ENCODE data around the gene ARPP21. TPM values are rescaled to one million over a fixed set of nuclear protein-coding genes. Genes with fewer than 3 reads are reported as not detected.

ARPP21 gene
- total RNA-seq, 1 experiment from 2014 or later, result not detected

DNA sequence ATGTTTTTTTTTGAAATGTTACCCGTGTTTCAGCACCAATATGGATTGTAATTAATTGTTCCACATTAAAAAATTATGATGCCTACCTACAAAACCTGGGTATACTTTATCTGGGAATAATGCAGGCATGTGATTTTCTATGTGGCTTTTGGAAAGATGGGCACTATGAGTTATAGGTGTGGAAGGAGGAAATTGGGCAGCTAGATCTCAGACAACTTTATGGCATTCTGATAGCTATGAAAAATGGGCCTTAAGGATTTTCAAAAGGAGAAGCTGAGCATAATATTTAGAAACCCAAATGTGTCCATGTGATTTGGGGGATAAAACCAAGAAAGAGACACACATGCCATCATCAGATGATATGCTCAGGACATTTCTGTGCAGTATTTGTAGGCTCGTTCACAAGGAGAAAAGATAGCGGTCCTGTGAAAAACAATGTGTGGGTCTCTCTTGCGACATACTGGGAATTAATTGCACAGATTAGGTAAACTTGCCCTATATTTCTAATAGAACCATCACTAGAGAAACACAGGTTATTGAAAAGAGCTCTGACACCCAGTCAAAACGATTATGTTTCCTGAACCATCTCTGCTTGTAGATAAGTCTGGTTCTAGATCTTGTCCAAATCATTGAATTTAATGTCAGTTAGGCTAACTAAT lies 35.3 kb downstream of the ARPP21 start:
- no peak overlapping the region for H3K4me3 ChIP-seq
- no peaks in the 10 kb centered on the region for H3K27me3 ChIP-seq (replicated peaks)
- no peaks in the 10 kb centered on the region for H3K4me1 ChIP-seq (replicated peaks)
- no peaks in the 10 kb centered on the region for H3K36me3 ChIP-seq
- no peak overlapping the region for H3K27ac ChIP-seq
- no peaks in the 10 kb centered on the region for H3K9me3 ChIP-seq (replicated peaks)
- DNase-seq (ENCODE audit: low read depth in 1 of 2, low spot score in 2 of 2), result no peak

GRCh38 chr3:35675206-35675605 lies 35.9 kb downstream of the ARPP21 start:
- DNase-seq (ENCODE audit: low read depth in 1 of 2, low spot score in 2 of 2), result no peak
- no peaks in the 10 kb centered on the region for H3K27me3 ChIP-seq (replicated peaks)
- H3K9me3 ChIP-seq (replicated peaks), result no peaks in the 10 kb centered on the region

DNA sequence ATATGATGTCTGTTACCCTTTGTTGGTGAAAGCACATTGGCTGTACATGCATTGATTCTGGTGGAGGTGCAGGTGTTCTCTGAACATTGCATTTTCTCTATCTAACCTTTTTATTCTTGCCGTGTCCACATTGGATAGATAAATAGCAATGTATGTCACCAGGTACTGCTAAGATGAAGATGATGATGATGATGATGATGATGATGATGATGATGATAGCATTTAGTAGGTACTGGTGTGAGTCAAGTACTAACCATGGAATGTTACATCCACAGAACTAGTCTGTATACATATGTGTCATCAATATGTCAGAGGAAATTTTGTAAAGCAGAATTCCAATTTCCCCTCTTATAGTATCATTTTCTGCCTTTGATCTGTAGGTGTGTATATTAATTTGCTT lies 36.3 kb downstream of the ARPP21 start:
- H3K27me3 ChIP-seq (replicated peaks), result no peaks in the 10 kb centered on the region
- no peaks in the 10 kb centered on the region for H3K9me3 ChIP-seq (replicated peaks)
- H3K4me3 ChIP-seq, result no peak overlapping the region
- no peaks in the 10 kb centered on the region for H3K4me1 ChIP-seq (replicated peaks)
- H3K36me3 ChIP-seq, result no peaks in the 10 kb centered on the region
- no peak for DNase-seq (ENCODE audit: low read depth in 1 of 2, low spot score in 2 of 2)
- no peak overlapping the region for H3K27ac ChIP-seq

More at GRCh38 chr3:35675206-35675605, 35.9 kb downstream of the ARPP21 start:
- Histone ChIP-seq H3K36me3 (no peaks in the 10 kb centered on the region), H3K4me3 (no peak overlapping the region), H3K27ac (no peak overlapping the region), H3K4me1 (replicated peaks) (no peaks in the 10 kb centered on the region)

GRCh38 chr3:35677797-35678196 lies 38.5 kb downstream of the ARPP21 start:
- H3K4me3 ChIP-seq, result no peak overlapping the region
- no peaks in the 10 kb centered on the region for H3K9me3 ChIP-seq (replicated peaks)

GRCh38 chr3:35678643-35679161 lies 39.4 kb downstream of the ARPP21 start:
- no peak for DNase-seq (ENCODE audit: low read depth in 1 of 2, low spot score in 2 of 2)
- H3K27ac ChIP-seq, result no peak overlapping the region
- no peaks in the 10 kb centered on the region for H3K27me3 ChIP-seq (replicated peaks)
- H3K36me3 ChIP-seq, result no peaks in the 10 kb centered on the region
- no peaks in the 10 kb centered on the region for H3K9me3 ChIP-seq (replicated peaks)
- no peaks in the 10 kb centered on the region for H3K4me1 ChIP-seq (replicated peaks)
- no peak overlapping the region for H3K4me3 ChIP-seq

More at GRCh38 chr3:35677797-35678196, 38.5 kb downstream of the ARPP21 start:
- Histone ChIP-seq H3K27ac (no peak overlapping the region), H3K36me3 (no peaks in the 10 kb centered on the region), H3K27me3 (replicated peaks) (no peaks in the 10 kb centered on the region), H3K4me1 (replicated peaks) (no peaks in the 10 kb centered on the region)
- no peak for DNase-seq (ENCODE audit: low read depth in 1 of 2, low spot score in 2 of 2)

DNA sequence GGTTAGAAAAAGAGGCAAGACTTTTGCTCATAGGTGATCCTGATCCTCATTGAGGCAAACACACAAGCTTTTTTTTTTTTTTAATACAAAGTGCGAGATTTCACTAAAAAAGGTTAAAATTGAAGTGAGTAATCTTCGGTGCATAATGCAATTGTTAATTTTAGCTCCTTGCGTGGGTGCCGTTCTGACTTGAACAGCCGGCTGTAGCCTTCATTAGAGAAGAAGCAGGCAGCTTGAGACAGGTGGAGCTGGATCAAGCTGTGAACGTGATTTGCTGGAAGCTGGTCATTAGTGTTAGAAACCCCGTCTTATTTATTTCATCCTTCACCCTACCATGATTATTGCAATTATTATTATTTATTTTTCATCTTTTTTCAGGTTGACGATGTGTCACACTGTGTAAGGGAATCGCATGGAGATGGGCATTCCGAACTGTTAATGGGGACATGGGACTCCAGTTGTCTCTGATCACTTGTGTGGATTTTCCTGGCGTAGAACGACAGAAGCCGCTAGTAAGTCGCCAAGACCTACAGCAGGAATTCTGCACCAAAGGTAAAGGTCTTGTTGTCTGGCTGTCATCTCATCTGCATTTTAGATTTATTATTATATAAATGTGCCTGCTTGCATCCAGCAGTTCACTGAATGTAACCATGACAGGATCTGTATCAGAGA lies 40.2 kb downstream of the ARPP21 start:
- no peak for DNase-seq (ENCODE audit: low read depth in 1 of 2, low spot score in 2 of 2)

GRCh38 chr3:35680866-35681650 lies 41.7 kb downstream of the ARPP21 start:
- H3K4me3 ChIP-seq, result no peak overlapping the region
- H3K27me3 ChIP-seq (replicated peaks), result no peaks in the 10 kb centered on the region
- H3K36me3 ChIP-seq, result no peaks in the 10 kb centered on the region
- no peak for DNase-seq (ENCODE audit: low read depth in 1 of 2, low spot score in 2 of 2)
- H3K4me1 ChIP-seq (replicated peaks), result no peaks in the 10 kb centered on the region
- no peak overlapping the region for H3K27ac ChIP-seq
- H3K9me3 ChIP-seq (replicated peaks), result no peaks in the 10 kb centered on the region

More for the DNA sequence above, 40.2 kb downstream of the ARPP21 start:
- no peaks in the 10 kb centered on the region for H3K9me3 ChIP-seq (replicated peaks)
- no peak overlapping the region for H3K27ac ChIP-seq
- no peaks in the 10 kb centered on the region for H3K27me3 ChIP-seq (replicated peaks)
- no peaks in the 10 kb centered on the region for H3K36me3 ChIP-seq
- H3K4me1 ChIP-seq (replicated peaks), result no peaks in the 10 kb centered on the region
- H3K4me3 ChIP-seq, result no peak overlapping the region

DNA sequence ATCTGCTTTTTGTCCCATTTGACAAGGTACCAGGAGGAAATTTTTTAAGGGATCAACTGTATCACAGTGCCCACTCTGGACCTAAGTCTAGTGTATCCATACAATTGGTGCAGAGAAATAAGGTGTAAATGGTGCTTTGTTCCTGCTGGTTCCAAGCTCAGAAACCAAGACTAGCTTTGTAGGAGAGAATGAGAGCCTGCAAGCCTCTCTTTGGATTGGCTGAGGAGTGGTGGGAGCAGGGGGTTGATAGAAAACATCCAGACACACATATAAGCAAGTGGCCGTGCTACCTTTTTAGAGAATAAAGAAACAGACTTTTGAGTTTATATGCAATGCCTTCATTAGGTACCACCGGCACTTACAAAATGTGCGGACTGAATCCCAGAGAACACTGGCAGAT lies 45.8 kb downstream of the ARPP21 start:
- Histone ChIP-seq H3K27ac (no peak overlapping the region), H3K4me3 (no peak overlapping the region), H3K4me1 (replicated peaks) (no peaks in the 10 kb centered on the region), H3K27me3 (replicated peaks) (no peaks in the 10 kb centered on the region), H3K36me3 (no peaks in the 10 kb centered on the region), H3K9me3 (replicated peaks) (no peaks in the 10 kb centered on the region)
- DNase-seq (ENCODE audit: low read depth in 1 of 2, low spot score in 2 of 2), result no peak

- H3K27me3 ChIP-seq (replicated peaks), result no peaks in the 10 kb centered on the region
- DNase-seq (ENCODE audit: low read depth in 1 of 2, low spot score in 2 of 2), result no peak
- H3K36me3 ChIP-seq, result no peaks in the 10 kb centered on the region
- H3K4me1 ChIP-seq (replicated peaks), result no peaks in the 10 kb centered on the region
- no peak overlapping the region for H3K4me3 ChIP-seq
- no peaks in the 10 kb centered on the region for H3K9me3 ChIP-seq (replicated peaks)
- H3K27ac ChIP-seq, result no peak overlapping the region
Observed at GRCh38 chr3:35688826-35689225, 49.5 kb downstream of the ARPP21 start.

DNA sequence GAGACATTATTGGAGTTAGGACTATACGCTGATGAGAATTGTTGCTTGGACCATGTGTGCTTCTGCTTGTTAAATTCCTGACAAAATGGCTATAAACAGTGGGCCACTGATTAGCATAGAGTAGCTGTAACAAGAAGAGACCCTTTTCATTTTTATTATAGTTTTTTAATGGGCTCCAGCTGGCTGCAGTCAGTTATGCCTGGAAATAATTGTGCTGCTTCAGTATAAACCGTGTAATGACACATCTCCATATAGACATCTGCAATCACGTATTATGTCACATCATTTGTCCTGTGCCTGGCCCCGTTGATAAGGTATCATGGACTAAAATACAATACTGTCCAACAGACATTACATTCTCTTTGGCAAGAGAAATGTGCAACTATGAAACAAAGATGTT lies 50.9 kb downstream of the ARPP21 start:
- no peak overlapping the region for H3K27ac ChIP-seq
- H3K27me3 ChIP-seq (replicated peaks), result no peaks in the 10 kb centered on the region
- no peak overlapping the region for H3K4me3 ChIP-seq
- no peaks in the 10 kb centered on the region for H3K9me3 ChIP-seq (replicated peaks)
- H3K4me1 ChIP-seq (replicated peaks), result no peaks in the 10 kb centered on the region
- no peaks in the 10 kb centered on the region for H3K36me3 ChIP-seq
- DNase-seq (ENCODE audit: low read depth in 1 of 2, low spot score in 2 of 2), result no peak

DNA sequence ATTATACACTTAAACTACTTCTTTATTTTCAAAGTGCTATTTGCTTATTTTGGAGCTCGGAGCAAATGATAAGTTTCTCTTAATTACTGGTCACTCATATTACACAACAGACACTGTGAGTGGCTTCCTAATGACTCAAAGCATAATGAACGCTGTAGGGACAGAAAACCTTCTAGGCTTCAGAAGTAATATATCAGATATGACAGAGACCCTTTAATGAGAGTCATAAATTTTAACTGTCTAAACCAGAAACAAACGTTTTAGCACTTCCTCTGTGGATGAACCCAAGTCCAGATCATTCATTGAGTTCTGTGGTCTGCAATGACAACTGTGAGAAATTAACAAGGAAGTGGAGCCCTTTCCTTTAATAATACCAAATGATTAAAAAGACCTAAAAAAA lies 66.6 kb downstream of the ARPP21 start:
- H3K27me3 ChIP-seq (replicated peaks), result no peaks in the 10 kb centered on the region

DNA sequence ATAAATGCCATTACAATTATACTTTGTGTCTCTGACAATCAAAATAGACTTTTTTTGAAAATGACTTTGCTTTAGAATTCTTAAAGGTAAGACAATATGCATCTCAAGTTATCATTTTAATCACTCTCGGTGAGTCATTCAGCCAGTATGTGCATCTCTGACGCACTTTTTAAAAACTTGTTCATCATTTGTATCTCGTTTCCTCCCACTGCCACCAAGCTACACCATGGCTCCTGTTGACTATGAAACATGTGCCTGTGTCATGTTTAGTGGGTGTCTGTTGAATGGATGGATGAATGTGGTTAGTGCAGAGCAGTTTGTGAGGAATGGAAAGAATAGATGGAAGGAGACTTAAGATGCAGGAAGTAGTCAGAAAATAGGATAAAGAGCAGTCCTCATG lies 68.6 kb downstream of the ARPP21 start:
- no peaks in the 10 kb centered on the region for H3K27me3 ChIP-seq (replicated peaks)
- no peaks in the 10 kb centered on the region for H3K36me3 ChIP-seq
- H3K9me3 ChIP-seq (replicated peaks), result no peaks in the 10 kb centered on the region
- H3K4me3 ChIP-seq, result no peak overlapping the region
- H3K4me1 ChIP-seq (replicated peaks), result no peaks in the 10 kb centered on the region
- no peak for DNase-seq (ENCODE audit: low read depth in 1 of 2, low spot score in 2 of 2)
- H3K27ac ChIP-seq, result no peak overlapping the region

More for the DNA sequence above, 66.6 kb downstream of the ARPP21 start:
- H3K27ac ChIP-seq, result no peak overlapping the region
- no peaks in the 10 kb centered on the region for H3K36me3 ChIP-seq
- no peak overlapping the region for H3K4me3 ChIP-seq
- no peaks in the 10 kb centered on the region for H3K4me1 ChIP-seq (replicated peaks)
- H3K9me3 ChIP-seq (replicated peaks), result no peaks in the 10 kb centered on the region
- no peak for DNase-seq (ENCODE audit: low read depth in 1 of 2, low spot score in 2 of 2)

DNA sequence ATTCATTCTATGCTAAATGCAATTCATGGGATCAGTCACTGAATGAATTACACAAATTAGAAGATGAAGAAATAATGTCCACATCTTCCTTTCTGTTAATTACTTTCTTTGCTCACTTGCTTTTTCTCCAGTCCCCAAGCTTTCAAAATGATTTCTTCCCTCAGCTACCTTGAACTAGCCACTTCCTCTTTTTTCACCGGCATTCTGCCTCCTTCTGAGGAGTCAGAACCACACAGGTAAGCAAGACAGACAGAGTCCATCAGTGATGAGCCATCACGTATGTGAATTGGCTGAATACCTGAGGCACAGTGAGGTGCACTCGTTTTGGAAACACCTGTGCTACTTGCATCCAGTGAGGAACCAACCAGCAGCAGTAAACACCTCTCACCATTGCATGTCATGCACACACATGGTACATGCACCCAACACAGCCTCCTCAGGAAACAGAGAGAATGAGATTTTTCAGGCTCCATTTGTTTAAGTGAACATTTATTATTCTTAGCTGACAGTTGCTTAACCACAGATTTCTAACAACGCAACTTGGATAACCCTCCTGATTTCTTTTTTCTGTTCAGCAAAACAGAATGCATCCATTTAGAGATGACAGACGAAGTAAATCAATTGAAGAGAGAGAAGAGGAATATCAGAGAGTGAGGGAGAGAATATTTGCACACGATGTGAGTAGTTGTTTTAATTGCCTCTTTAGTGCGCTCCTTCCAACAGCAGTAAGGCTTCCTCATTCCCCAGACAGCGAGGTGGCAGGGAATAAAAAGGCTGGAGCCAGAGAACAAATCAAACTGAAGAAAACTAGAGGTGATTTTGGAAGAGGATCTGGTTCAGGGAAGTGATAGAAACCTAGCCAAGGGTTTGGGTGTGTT lies 69.3 kb downstream of the ARPP21 start:
- Histone ChIP-seq H3K36me3 (no peaks in the 10 kb centered on the region), H3K4me3 (no peak overlapping the region), H3K27ac (no peak overlapping the region), H3K27me3 (replicated peaks) (no peaks in the 10 kb centered on the region), H3K4me1 (replicated peaks) (no peaks in the 10 kb centered on the region), H3K9me3 (replicated peaks) (no peaks in the 10 kb centered on the region)
- no peak for DNase-seq (ENCODE audit: low read depth in 1 of 2, low spot score in 2 of 2)

All from SJSA1 (cell line).